D721Med (cell line): ENCODE measurements around the gene TNFAIP8L3.
"Not testable (repeated sequence)": the region's sequence is repeated elsewhere in the genome, so short reads cannot be mapped to it uniquely, and the experiment has no call there.

ENCODE experiments used
- DNase-seq: peaks from one replicate; pipeline ENCODE4 v3.0.0; 2011; ENCODE audit warnings: low spot score; ENCODE audit not compliant: insufficient read length
- FAIRE-seq: peaks from 2 replicates; lab custom pipeline; 2011; peaks lifted over from hg19 to GRCh38; lab: Jason Lieb, UNC
- CTCF ChIP-seq: IDR thresholded peaks from 2 replicates; pipeline ENCODE4 v1.5.1; 2012; ENCODE audit warnings: mild to moderate bottlenecking, control low read depth; ENCODE audit not compliant: insufficient read depth; ENCODE audit errors: missing control alignments

The TNFAIP8L3 gene

DNA sequence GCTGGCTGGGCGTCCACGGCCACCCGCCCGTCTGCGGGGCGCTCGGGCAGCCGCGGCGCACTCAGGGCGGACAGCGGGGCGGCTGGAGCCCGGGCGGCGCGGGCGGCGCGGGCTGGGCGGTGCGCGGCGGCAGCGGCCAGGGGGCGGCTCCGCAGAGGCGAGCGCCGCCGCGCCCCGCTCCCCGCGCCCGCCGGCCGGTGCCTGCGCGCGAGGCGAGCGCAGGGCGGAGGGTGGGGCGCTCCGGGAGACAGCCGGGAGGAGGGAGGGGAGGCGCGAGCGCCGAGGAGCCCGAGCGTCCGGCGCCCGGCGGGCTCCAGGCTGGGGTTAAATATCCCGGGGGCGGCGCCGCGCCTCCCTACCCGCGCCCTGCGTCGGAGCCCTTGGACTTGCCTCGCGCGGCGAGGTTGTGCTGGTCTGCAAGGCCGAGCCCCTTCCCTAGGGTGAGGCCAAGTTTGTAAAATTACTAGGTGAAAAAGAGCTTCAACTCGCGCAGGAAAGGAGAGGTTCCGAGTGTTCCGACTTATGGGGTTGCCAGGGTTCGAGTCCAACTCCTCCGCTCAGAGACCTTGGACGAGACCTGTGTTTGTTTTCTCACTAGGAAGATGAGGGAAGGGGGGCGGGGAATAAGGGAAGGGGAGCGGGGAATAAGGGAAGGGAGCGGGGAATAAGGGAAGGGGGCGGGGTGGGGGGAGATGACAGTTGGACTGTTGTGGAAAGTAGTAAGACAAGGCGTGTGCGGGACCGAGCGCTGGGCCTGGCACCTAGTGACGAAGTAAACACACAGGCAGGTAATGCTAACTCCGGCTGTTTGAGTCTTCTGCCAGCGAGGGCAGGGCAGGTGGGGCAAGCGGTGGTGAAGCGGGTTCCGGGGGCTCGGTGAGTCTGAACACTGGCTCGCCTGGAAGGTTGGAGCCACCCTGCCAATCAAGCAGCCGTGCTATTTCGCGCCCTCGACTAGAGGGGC lies at the start of gene TNFAIP8L3:
TSS of gene TNFAIP8L3 (minus strand) at position 301 of the 964 bp plus-strand sequence. CDS start 311 bp downstream, outside the sequence.
- DNase-seq, result peak; percentile 49

GRCh38 chr15:51144021-51144532 lies 49.4 kb upstream of the TNFAIP8L3 start:
- no peak for TF ChIP-seq CTCF
- FAIRE-seq (no peak), DNase-seq (no peak)

More for the DNA sequence above, at the start of gene TNFAIP8L3:
- no peak for TF ChIP-seq CTCF
- FAIRE-seq, result no peak

GRCh38 chr15:51140347-51140746 lies 45.6 kb upstream of the TNFAIP8L3 start:
- not testable (repeated sequence) for FAIRE-seq, DNase-seq

DNA sequence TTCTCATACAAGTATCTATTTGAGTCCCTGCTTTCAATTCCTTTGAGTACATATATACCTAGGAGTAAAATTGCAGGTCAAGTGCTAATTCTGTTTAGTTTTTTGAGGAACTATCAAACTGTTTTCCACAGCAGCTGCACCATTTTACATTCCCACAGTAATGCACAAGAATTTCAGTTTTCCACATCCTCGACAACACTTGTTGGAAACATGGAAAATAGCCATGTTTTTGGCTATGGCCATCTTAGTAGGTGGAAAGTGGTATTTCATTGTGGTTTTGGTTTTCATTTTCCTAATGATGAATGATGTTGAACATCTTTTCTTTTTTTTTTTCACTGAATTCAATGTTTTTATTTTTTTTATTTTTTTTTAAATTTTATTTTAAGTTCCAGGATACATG lies 44.4 kb upstream of the TNFAIP8L3 start:
- DNase-seq (no peak), FAIRE-seq (no peak)
- TF ChIP-seq CTCF, result no peak

DNA sequence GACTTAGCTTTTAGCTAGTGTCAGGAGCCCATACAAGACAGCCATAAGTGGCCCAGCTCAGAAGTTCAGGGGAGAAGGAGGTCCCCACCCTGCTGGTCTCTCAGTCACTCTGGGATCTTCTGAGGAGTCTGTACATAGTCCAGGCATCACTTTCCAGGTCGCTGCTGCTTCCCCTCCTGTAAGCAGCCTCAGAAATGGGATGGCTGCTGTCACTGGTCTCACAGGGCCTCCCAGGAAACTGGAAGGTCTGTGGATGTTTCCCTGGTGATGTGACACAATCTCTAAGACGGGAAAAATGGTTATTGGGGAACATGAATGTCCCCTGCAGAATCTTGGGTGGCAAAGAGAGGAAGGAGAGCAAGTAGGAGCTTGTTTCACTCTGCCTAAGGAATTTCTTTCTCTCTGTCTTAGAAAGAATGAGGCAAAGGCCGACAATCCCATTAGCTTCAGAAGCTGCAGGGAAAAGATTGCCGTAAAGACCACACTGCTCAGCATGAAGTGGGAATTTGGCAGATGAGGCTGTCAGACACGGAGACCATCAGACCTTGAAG lies 43.2 kb upstream of the TNFAIP8L3 start:
- FAIRE-seq (no peak), DNase-seq (no peak)
- no peak for TF ChIP-seq CTCF

- no peak for FAIRE-seq
- DNase-seq, result no peak
- TF ChIP-seq CTCF, result no peak
These were observed 42.3 kb upstream of the TNFAIP8L3 start for GRCh38 chr15:51137024-51137423.

DNA sequence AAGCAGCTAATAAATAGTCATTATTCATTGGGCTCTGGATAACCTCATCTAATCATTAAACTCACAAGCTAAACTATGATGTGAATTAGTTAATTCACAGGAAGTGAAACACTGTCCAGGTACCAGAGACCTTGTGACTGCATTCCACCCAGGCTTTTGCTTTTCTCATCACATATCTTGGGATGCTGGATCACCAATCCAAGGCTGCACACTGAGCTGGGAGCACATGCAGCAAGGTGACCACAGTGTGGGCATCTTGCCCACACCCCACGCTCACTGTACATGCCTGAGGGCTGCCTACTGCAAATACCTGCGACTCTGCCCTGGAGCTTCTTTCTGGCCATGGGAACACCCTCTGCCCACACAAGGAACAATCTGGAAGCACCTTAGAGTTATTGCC lies 40.6 kb upstream of the TNFAIP8L3 start:
- no peak for TF ChIP-seq CTCF
- no peak for DNase-seq
- FAIRE-seq, result no peak
